ENCODE measurements around the gene DKK2. TPM values are rescaled to one million over a fixed set of nuclear protein-coding genes. Genes with fewer than 3 reads are reported as not detected.
"Not testable (repeated sequence)": the region's sequence is repeated elsewhere in the genome, so short reads cannot be mapped to it uniquely, and the experiment has no call there.

Gene DKK2
- total RNA-seq, 1 donor from 2014 or later, result 1.9 TPM

- DNase-seq (ENCODE audit: missing footprints), result no peak
- ATAC-seq, result no peak
- intact Hi-C loops (cut with DNase I), result no loop called here
These were observed 84.2 kb downstream of the DKK2 start for GRCh38 chr4:106951891-106952290.

GRCh38 chr4:106941841-106942240, 94.3 kb downstream of the DKK2 start:
- intact Hi-C loops (cut with DNase I), result no loop called here
- no peak for DNase-seq (ENCODE audit: missing footprints)
- ATAC-seq, result no peak

GRCh38 chr4:106930522-106930921, 105.6 kb downstream of the DKK2 start:
- intact Hi-C loops (cut with DNase I), result no loop called here
- no peak for ATAC-seq
- DNase-seq (ENCODE audit: missing footprints), result no peak

- no peak for ATAC-seq
- intact Hi-C loops (cut with DNase I), result no loop called here
- DNase-seq (ENCODE audit: missing footprints), result no peak
These were observed 106.9 kb downstream of the DKK2 start for GRCh38 chr4:106929248-106929647.

GRCh38 chr4:106914223-106914622, 121.9 kb downstream of the DKK2 start:
- ATAC-seq, result no peak
- DNase-seq (ENCODE audit: missing footprints), result no peak
- intact Hi-C loops (cut with DNase I), result no loop called here

- no peak for DNase-seq (ENCODE audit: missing footprints)
- ATAC-seq, result no peak
- intact Hi-C loops (cut with DNase I), result no loop called here
These were observed 126.5 kb downstream of the DKK2 start for GRCh38 chr4:106909486-106910188.

GRCh38 chr4:106908049-106908448, 128.1 kb downstream of the DKK2 start:
- intact Hi-C loops (cut with DNase I); ATAC-seq; DNase-seq (ENCODE audit: missing footprints): not testable (repeated sequence)

- no peak for DNase-seq (ENCODE audit: missing footprints)
- intact Hi-C loops (cut with DNase I), result no loop called here
- ATAC-seq, result no peak
These were observed 128.9 kb downstream of the DKK2 start for GRCh38 chr4:106907216-106907615.

GRCh38 chr4:106906728-106907127, 129.4 kb downstream of the DKK2 start:
- intact Hi-C loops (cut with DNase I), result no loop called here
- DNase-seq (ENCODE audit: missing footprints), result no peak
- no peak for ATAC-seq

- DNase-seq (ENCODE audit: missing footprints) (no peak), ATAC-seq (no peak)
- intact Hi-C loops (cut with DNase I), result no loop called here
These were observed 137.4 kb downstream of the DKK2 start for GRCh38 chr4:106898621-106899230.

GRCh38 chr4:106893903-106894302, 142.2 kb downstream of the DKK2 start:
- no peak for ATAC-seq
- intact Hi-C loops (cut with DNase I), result no loop called here
- DNase-seq (ENCODE audit: missing footprints), result peak; percentile 65

- peak; percentile 47 for DNase-seq (ENCODE audit: missing footprints)
- no peak for ATAC-seq
- intact Hi-C loops (cut with DNase I), result no loop called here
These were observed 142.7 kb downstream of the DKK2 start for GRCh38 chr4:106893395-106893881.

GRCh38 chr4:106892786-106893185, 143.3 kb downstream of the DKK2 start:
- peak; percentile 42 for DNase-seq (ENCODE audit: missing footprints)
- intact Hi-C loops (cut with DNase I), result no loop called here
- no peak for ATAC-seq

- ATAC-seq (no peak), DNase-seq (ENCODE audit: missing footprints) (no peak)
- intact Hi-C loops (cut with DNase I), result no loop called here
These were observed 160.8 kb downstream of the DKK2 start for GRCh38 chr4:106875340-106875739.
